ENCODE measurements around the gene QRFP.

The QRFP gene

DNA sequence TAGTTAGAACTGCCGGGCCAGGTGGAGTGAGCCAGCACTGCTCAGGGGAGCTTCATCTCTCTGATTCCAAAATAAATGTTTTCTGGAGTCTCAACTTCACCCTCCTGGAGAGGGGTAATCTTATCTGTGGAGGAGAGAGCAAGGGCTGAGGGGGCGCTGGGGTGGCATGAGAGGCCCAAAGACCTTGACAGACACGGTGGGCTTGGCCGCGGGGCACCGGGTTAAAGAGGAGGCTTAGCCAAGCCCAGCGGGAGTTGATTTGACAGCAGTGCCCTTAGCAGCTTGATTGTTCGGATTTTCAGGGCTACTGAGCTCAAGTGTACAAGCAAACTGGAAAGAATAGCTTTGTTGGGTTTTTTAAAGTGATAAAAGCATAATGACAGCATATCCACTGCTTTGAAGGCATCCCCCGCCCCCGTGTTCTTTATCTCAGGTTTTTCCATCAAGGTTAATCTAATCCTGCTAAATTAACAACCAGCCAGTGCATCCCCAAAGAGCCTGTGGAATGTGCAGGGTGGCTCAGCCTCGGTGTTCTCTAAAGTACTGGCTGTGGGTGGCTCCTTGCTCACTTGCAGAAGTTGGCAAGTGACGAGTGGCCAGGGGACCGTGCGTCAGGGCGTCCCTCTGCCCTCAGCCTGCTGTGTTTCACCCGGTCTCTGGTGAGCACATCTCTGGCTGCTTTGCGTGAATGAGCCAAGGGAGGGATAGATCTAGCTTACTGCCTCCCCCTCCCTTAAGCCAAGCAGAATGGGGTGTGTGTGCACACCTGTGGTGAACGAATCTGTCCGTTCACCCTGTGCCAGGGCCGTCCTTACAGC is 5.5 kb downstream of the QRFP start:
- no peak for DNase-seq (ENCODE audit: low read depth)

GRCh38 chr9:130890124-130890523 is 6.5 kb downstream of the QRFP start:
- no peak for DNase-seq (ENCODE audit: low read depth)

DNA sequence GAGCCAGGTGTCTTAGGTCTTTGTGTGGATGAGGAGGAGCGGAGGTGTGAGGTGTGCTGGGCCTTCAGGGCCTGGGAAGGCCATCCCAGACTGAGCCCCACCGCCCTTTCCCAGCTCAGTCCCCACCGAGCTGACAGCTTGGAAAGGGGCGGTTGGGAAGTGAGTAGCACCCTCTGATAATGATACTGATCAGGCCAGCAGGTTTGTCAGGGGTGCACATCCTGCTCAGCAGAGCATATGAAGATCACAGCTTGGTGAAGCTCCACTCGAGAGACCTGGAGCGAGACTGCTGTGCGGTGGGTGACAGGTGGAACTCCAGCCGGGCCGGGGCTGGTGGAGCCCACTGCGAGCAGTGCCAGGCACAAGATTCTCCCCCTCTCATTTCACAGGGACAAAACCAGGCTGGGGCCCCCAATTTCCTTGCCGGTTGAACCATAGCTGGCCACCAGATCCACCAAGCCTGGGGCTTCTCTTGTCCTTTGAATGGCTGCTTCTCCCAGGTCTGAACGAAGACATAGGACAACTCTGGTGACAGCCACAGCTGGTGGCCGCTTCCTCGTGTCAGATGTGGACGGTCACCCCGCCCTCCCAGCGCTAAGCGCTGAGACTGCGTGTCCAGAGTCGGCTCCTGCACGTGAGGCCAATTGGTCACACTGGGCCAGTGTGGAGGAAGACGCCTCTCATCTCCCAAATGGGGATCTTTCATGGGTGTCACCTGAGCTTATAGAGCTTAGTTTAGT is 8.3 kb downstream of the QRFP start:
- DNase-seq (ENCODE audit: low read depth), result no peak

DNA sequence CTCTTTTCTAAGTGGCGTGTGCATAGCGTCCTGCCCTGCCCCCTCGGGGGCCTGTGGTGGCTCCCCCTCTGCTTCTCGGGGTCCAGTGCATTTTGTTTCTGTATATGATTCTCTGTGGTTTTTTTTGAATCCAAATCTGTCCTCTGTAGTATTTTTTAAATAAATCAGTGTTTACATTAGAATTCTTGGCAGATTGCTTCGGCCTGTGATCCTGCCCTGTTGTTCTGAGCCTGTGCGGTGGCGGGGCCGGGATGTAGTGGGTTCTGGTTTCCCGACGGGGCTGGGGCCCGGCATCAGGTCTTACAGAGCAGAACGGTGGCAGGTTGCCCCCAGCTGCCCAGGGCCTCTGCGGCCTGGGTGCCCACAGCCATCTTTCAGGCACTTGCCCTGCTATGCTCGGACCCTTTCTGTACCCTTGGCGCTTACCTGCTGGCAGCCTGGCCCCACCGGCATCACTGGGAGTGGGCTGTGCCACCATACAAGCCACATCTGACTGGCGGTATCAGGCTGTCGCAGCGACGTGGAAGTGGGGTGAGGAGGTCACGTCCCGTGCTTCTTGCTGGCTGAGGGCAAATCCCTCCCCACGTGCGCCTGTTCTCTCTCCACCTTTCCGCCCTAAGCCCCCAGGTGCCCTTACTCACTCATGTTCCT is 9.0 kb downstream of the QRFP start:
- DNase-seq (ENCODE audit: low read depth), result no peak

- no peak for DNase-seq (ENCODE audit: low read depth)
Observed at GRCh38 chr9:130886981-130887380, 9.6 kb downstream of the QRFP start.

GRCh38 chr9:130885484-130886375 is 10.9 kb downstream of the QRFP start:
- no peak for DNase-seq (ENCODE audit: low read depth)

GRCh38 chr9:130884542-130885483 is 11.8 kb downstream of the QRFP start:
- DNase-seq (ENCODE audit: low read depth), result no peak

- no peak for DNase-seq (ENCODE audit: low read depth)
Observed at GRCh38 chr9:130884111-130884531, 12.5 kb downstream of the QRFP start.

GRCh38 chr9:130883479-130883878 is 13.1 kb downstream of the QRFP start:
- DNase-seq (ENCODE audit: low read depth), result no peak

DNA sequence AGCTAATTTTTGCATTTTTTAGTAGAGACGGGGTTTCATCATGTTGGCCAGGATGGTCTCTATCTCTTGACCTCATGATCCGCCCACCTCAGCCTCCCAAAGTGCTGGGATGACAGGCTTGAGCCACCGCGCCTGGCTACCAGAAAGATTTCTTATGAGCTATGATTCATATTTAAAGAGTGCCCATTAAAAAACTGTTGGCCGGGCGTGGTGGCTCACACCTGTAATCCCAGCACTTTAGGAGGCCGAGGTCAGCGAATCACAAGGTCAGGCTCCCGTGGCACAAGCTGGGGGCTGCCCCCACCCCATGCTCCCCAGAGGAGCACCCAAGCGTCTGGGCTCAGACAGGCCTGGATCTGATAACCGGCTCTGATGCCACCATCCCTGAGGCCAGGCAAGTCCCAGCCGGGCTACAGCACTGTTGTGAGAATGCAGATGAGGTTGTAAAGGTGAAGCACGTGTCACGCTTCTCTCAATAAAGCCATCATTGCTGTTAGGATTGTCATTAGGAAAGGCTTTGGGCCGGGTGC is 13.9 kb downstream of the QRFP start:
- DNase-seq (ENCODE audit: low read depth), result no peak

DNA sequence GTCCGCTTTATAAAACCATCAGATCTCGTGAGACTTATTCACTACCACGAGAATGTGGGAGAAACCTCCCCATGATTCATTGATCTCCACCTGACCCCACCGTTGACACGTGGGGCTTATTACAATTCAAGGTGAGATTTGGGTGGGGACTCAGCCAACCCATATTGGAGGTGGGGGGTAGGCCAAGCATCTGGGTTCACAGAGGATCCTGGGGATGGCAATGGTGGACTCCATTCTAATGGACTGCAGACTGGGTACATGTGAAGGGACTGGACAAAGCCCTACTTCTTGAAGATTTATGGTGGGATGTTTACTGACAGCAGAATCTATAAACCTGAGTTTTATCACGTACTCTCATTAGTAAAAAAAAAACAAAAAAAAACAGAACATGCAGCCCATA is 15.1 kb downstream of the QRFP start:
- DNase-seq (ENCODE audit: low read depth), result no peak

DNA sequence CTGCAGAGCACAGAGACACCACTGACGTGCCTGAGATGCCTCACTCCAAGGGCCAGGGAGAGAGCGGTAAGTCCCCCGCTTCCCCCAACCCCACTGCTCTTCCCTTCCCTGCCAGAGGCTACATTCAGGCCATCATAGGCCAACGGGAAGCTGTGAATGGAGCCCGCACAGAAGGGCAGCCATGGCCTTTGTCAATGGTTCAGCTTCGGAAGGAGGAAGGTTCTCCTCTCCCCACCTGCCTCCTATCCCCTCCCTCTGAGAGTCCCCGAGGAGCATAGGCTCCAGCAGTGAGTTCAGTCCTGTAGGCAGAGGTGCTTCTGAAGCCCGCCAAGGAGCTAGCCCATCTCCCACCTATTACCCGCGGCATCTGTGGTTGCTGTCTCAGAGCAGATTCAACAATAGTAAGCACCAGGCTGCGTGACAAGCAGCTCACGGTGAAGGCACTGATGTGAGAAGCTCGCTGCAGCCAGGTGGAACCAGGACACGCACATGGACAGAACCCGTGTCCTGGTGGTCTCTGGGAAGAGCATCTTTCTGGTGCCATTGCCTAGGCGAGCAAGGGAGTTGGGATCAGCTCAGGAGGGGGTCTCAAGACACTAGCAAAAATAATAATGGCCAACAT is 15.9 kb downstream of the QRFP start:
- no peak for DNase-seq (ENCODE audit: low read depth)

- no peak for DNase-seq (ENCODE audit: low read depth)
Observed at GRCh38 chr9:130879863-130880411, 16.7 kb downstream of the QRFP start.

DNA sequence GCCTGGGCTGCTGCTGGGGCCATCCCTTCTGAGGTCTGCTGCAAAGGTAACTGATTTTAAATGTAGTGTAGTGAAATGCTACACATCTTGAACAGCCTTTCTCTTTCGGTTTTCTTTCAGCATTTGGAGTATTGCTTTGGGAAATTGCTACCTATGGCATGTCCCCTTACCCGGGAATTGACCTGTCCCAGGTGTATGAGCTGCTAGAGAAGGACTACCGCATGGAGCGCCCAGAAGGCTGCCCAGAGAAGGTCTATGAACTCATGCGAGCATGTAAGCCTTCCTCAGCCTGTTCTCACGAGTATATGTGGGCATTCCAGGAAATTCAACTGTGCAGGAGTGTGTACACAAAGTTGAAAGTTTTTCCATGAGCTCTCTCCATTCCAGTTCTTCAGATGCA is 18.3 kb downstream of the QRFP start:
- no peak for DNase-seq (ENCODE audit: low read depth)

- DNase-seq (ENCODE audit: low read depth), result no peak
Observed at GRCh38 chr9:130877300-130877699, 19.3 kb downstream of the QRFP start.

DNA sequence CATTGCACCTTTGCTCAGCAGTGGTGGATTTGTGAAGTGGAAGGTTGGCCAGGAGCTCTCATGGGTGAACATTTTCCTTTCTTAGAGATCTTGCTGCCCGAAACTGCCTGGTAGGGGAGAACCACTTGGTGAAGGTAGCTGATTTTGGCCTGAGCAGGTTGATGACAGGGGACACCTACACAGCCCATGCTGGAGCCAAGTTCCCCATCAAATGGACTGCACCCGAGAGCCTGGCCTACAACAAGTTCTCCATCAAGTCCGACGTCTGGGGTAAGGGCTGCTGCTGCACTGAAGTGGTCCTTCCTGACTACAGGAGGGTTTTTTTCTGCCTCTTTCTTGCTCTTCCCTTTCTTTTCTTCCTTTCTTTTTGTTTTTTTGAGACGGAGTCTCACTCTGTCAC is 21.8 kb downstream of the QRFP start:
- DNase-seq (ENCODE audit: low read depth), result no peak

- no peak for DNase-seq (ENCODE audit: low read depth)
Observed at GRCh38 chr9:130873966-130874365, 22.6 kb downstream of the QRFP start.

DNA sequence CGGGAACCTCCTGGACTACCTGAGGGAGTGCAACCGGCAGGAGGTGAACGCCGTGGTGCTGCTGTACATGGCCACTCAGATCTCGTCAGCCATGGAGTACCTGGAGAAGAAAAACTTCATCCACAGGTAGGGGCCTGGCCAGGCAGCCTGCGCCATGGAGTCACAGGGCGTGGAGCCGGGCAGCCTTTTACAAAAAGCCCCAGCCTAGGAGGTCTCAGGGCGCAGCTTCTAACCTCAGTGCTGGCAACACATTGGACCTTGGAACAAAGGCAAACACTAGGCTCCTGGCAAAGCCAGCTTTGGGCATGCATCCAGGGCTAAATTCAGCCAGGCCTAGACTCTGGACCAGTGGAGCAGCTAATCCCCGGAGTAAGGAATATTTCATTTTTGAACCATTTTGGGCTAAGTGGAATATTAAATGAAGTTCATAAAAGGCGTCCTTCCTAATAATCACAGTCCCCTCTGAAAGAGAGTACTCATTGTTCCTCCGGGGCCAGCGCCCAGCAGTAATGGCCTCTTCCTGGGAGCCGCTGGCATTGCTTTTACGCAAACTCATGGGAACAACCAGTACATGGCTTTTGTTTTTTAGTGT is 23.6 kb downstream of the QRFP start:
- no peak for DNase-seq (ENCODE audit: low read depth)

- DNase-seq (ENCODE audit: low read depth), result no peak
Observed at GRCh38 chr9:130872508-130872907, 24.1 kb downstream of the QRFP start.

All from activated gamma-delta T cell treated with anti-CD3 and anti-CD28 coated beads, Interleukin-2, amount 50 U/mL, for 16 hours (primary cell).